Pancreas (tissue), 10 donors: ENCODE data around the gene ANAPC5. TPM values are rescaled to one million over a fixed set of nuclear protein-coding genes. Genes with fewer than 3 reads are reported as not detected.

Experiments used
- ATAC-seq, 4 donors: fragments of 200-7000 bp; cut with Tn5 transposase; one replicate each; pipeline versions ENCODE4 v1.8.0 to v1.9.1; 2020; ENCODE audit warnings: mild to moderate bottlenecking in 4 of 4, moderate library complexity in 4 of 4
- DNase-seq, 6 donors: peaks; one replicate each; pipeline ENCODE4 v3.0.0-alpha.2; 2020
- FAIRE-seq: peaks from 2 replicates; lab custom pipeline; 2012; peaks lifted over from hg19 to GRCh38; lab: Jason Lieb, UNC
- H3K27ac ChIP-seq, 4 donors: fragments of 200-600 bp; sonication (generic); 1 replicate in 3 of 4; 2 replicates in 1 of 4; pipeline versions ENCODE4 v1.5.0 to v1.8.0; 2020
- H3K27me3 ChIP-seq, 4 donors: fragments of 200-600 bp; one replicate each; pipeline ENCODE4 v1.8.0; 2021
- H3K36me3 ChIP-seq, 3 donors: fragments of 200-600 bp; sonication (generic) in 1 of 3; one replicate each; pipeline versions ENCODE4 v1.5.0 to v1.8.0; 2020 to 2021
- H3K4me1 ChIP-seq, 3 donors: fragments of 200-600 bp; one replicate each; pipeline ENCODE4 v1.8.0; 2021
- H3K4me3 ChIP-seq, 4 donors: fragments of 200-600 bp; sonication (generic) in 2 of 4; one replicate each; pipeline versions ENCODE4 v1.5.0 to v1.8.0; 2020 to 2021
- H3K9me3 ChIP-seq, 4 donors: fragments of 200-600 bp; one replicate each; pipeline ENCODE4 v1.8.0; 2021
- WGBS, 2 donors: extraction: QIAGEN DNeasy Blood & Tissue Kit; methylation state at CpG; one replicate each; pipeline ENCODE4 v1.1.7; 2013; 5-methylcytosine and 5-hydroxymethylcytosine counted together
- intact Hi-C, 3 donors: fragments of 100-400 bp; cut with DNase I; formaldehyde crosslinking; loops; one replicate each; pipeline versions ENCODE4 v1.11.1 to v1.14.2; 2022
- polyA plus RNA-seq, 2 donors: library from polyadenylated mRNA; stranded (reverse); fragments of 200-250 nt; gene quantifications; one replicate each; pipeline ENCODE4 v1.2.3, GENCODE V29; 2013
- total RNA-seq, 6 donors: library from RNA; stranded (reverse); fragmentation: NEBNext Ultra II Directional in 4 of 6; extraction: Animal tissue kit (Norgen Biotek cat#: 25700) in 4 of 6; gene quantifications; one replicate each; pipeline versions ENCODE4 v1.2.1 to v1.2.4, GENCODE V29; 2021 to 2023
- TF ChIP-seq, protein P1 (sequence below), 4 donors: fragments of 200-600 bp; sonication (generic) in 3 of 4; IDR thresholded peaks; one replicate each; pipeline versions ENCODE4 v1.5.0 to v1.8.0; 2021; ENCODE audit warnings: antibody characterized with exemption in 4 of 4
- donor health status: healthy with polysubstance abuse.
- donor health status: DM: no; HTN: no; CAD: no; lungs with moderate emphysema.
- donor health status: DM: no; HTN: no; CAD: no.
- donor health status: control.
- donor health status: control.
- donor health status: Bipolar disorder and iron deficiency.
- donor health status: DM: yes; HTN: yes; CAD: no.
- donor health status: DM: no; HTN: no; CAD: no.
- donor health status: DM: no; HTN: no; CAD: no.
- donor health status: DM: yes; HTN: yes; CAD: no.

The ANAPC5 gene
- total and polyA plus RNA-seq, 8 donors: 58.0 to 183 (median 75.4) TPM

GRCh38 chr12:121273364-121273896 lies 78.8 kb downstream of the ANAPC5 start:
- H3K27ac ChIP-seq: no peak overlapping the region
- WGBS, 2 donors: 92 to 95% methylated on average over 9 to 14 of the region's 14 CpGs
- DNase-seq (no peak), ATAC-seq (no peak), FAIRE-seq (no peak)
- H3K4me3 ChIP-seq: no peak overlapping the region
- no peaks in the 10 kb centered on the region for H3K4me1 ChIP-seq
- intact Hi-C loops: no loop called here
- H3K27me3 ChIP-seq: no peaks in the 10 kb centered on the region
- TF ChIP-seq, protein P1, sequence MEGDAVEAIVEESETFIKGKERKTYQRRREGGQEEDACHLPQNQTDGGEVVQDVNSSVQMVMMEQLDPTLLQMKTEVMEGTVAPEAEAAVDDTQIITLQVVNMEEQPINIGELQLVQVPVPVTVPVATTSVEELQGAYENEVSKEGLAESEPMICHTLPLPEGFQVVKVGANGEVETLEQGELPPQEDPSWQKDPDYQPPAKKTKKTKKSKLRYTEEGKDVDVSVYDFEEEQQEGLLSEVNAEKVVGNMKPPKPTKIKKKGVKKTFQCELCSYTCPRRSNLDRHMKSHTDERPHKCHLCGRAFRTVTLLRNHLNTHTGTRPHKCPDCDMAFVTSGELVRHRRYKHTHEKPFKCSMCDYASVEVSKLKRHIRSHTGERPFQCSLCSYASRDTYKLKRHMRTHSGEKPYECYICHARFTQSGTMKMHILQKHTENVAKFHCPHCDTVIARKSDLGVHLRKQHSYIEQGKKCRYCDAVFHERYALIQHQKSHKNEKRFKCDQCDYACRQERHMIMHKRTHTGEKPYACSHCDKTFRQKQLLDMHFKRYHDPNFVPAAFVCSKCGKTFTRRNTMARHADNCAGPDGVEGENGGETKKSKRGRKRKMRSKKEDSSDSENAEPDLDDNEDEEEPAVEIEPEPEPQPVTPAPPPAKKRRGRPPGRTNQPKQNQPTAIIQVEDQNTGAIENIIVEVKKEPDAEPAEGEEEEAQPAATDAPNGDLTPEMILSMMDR (IDR thresholded peaks at IDR 0.05): no peak
- H3K36me3 ChIP-seq: peaks cover 0 to 5% (median 5%) of the 10 kb centered on the region in 3 donors
- no peaks in the 10 kb centered on the region for H3K9me3 ChIP-seq

GRCh38 chr12:121267822-121268221 lies 84.4 kb downstream of the ANAPC5 start:
- no peak for FAIRE-seq

DNA sequence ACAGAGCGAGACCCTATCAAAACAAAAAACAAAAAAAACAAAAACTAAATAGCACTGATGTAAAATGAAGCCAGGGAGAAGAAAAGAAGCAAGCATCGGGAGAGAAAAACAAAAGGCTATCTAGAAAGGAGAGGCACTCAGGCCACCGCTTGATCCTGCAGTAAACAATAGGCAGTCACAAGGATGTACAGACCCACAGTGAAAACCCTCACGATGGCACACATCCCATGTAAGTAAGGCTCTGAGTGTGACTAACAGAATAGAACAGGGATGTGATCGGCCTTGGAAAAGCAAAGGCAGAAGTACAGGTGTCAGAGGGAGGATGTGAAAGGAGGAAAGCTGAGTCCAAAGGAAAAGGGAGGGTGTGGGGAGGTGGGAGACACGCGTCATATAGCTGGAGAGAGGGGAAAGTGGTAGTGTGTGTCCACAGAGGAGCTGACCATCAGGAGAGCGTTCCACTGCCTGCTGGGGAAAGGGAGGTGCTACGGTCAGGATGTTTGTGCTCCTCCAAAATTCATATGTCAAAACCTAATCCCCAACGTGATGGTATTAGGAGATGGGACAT lies 87.2 kb downstream of the ANAPC5 start:
- no peaks in the 10 kb centered on the region for H3K9me3 ChIP-seq
- H3K4me1 ChIP-seq: no peaks in the 10 kb centered on the region
- no peak for ATAC-seq
- TF ChIP-seq, protein P1 (IDR thresholded peaks at IDR 0.05): no peak
- no peak overlapping the region for H3K4me3 ChIP-seq
- H3K36me3 ChIP-seq: peaks cover 0 to 14% (median 3%) of the 10 kb centered on the region in 3 donors
- intact Hi-C loops: no loop called here
- 90 to 91% methylated on average over 10 of the region's 10 CpGs for WGBS, 2 donors
- H3K27me3 ChIP-seq: no peaks in the 10 kb centered on the region
- H3K27ac ChIP-seq: no peak overlapping the region
- DNase-seq: no peak
- FAIRE-seq: no peak

More at GRCh38 chr12:121267822-121268221, 84.4 kb downstream of the ANAPC5 start:
- TF ChIP-seq, protein P1 (IDR thresholded peaks at IDR 0.05): no peak
- Histone ChIP-seq H3K36me3 (peaks cover 0 to 5% (median 3%) of the 10 kb centered on the region in 3 donors), H3K27me3 (no peaks in the 10 kb centered on the region), H3K9me3 (no peaks in the 10 kb centered on the region), H3K4me3 (no peak overlapping the region), H3K27ac (no peak overlapping the region), H3K4me1 (no peaks in the 10 kb centered on the region)
- ATAC-seq: no peak
- no peak for DNase-seq
- 97 to 98% methylated on average over 1 of the region's 1 CpG for WGBS, 2 donors
- intact Hi-C loops: no loop called here

DNA sequence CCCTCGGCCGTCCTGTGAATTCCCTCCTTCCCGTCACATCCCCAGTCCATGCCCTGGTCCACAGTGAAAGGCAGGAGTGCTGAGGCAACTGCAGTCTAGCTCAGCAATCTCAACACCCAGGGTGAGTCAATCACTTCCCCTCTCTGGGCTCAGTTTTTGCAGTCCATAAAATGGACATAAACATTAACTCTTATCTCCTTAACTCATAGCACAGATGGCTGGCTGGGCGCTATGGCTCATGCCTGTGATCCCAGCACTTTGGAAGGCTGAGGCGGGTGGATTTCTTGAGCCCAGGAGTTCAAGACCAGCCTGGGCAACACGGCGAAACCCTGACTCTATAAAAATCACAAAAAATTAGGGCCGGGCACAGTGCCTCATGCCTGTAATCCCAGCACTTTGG lies 88.1 kb downstream of the ANAPC5 start:
- intact Hi-C loops: no loop called here
- no peak overlapping the region for H3K27ac ChIP-seq
- no peaks in the 10 kb centered on the region for H3K9me3 ChIP-seq
- WGBS, 2 donors: 89 to 98% methylated on average over 8 of the region's 8 CpGs
- ATAC-seq (no peak), DNase-seq (no peak), FAIRE-seq (no peak)
- TF ChIP-seq, protein P1 (IDR thresholded peaks at IDR 0.05): no peak
- no peak overlapping the region for H3K4me3 ChIP-seq
- no peaks in the 10 kb centered on the region for H3K4me1 ChIP-seq
- H3K27me3 ChIP-seq: no peaks in the 10 kb centered on the region
- H3K36me3 ChIP-seq: peaks cover 0 to 17% (median 3%) of the 10 kb centered on the region in 3 donors
